Esophagus squamous epithelium (tissue), 4 donors: ENCODE measurements around the gene PSAT1.

Source experiments
- CTCF ChIP-seq, 6 experiments: fragments of 450-650 bp in 4 of 6; fragments of 200-600 bp in 2 of 6; sonication (generic) in 2 of 6; IDR thresholded peaks; one replicate each; pipeline ENCODE4 v1.5.1; 2016 to 2019; ENCODE audit warnings: antibody characterized with exemption in 6 of 6, mild to moderate bottlenecking in 4 of 6, moderate library complexity in 4 of 6
- POLR2A ChIP-seq, 4 donors: fragments of 450-650 bp; IDR thresholded peaks; one replicate each; pipeline ENCODE4 v1.6.1; 2017; ENCODE audit warnings: antibody characterized with exemption in 4 of 4, mild to moderate bottlenecking in 4 of 4, moderate library complexity in 3 of 4

GRCh38 chr9:78298046-78298765 lies 1.3 kb downstream of the PSAT1 start:
- no peak for TF ChIP-seq CTCF (IDR thresholded peaks at IDR 0.05)
- TF ChIP-seq POLR2A (IDR thresholded peaks at IDR 0.05): no peak
